Stimulated activated CD8-positive, alpha-beta memory T cell treated with anti-CD3 and anti-CD28 coated beads, Interleukin-15, amount 100 ng/mL, for 4 hours (primary cell): ENCODE data around the gene TRPC5OS.

Experiments used
- DNase-seq, 2 donors: peaks; one replicate each; pipeline ENCODE4 v3.0.0-alpha.2; 2020; ENCODE audit warnings: low read depth in 2 of 2

TRPC5OS gene

DNA sequence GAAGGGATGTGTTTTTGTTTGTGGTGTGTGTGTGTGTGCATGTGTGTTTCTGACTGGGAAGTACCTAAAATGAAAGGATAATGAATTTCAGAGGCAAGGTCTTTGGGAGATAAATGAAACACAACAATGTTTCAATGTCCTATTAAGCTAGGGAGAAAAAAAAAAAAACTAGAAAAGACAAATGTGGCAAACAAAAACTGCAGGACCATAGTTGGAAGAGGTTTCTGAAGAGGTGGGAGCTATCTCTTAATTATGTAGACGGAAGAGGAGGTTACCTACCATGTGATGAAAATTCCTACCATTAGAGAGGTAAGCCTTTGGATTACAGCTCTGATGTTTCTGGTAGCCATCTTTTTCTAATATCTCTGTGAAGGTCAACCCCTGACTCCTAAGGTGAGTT, at the start of gene TRPC5OS:
Gene TRPC5OS (plus strand): TSS at position 301 of the 400 bp plus-strand sequence. CDS start 25,669 bp downstream, outside the sequence.
- no peak for DNase-seq

DNA sequence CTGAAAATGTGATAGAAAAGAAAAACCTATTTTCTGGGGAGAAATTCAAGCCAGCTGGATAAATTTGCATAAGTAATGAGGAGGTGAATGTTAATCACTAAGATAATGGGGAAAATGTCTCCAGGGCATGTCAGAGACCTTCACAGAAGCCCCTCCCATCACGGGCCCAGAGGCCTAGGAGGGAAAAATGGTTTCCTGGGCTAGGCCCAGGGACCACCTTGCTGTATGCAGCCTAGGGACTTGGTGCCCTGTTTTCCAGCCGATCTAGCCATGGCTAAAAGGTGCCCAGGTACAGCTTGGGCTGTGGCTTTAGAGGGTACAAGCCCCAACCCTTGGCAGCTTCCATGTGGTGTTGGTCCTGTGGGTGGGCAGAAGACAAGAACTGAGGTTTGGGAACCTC, 46.6 kb upstream of the TRPC5OS start:
- no peak for DNase-seq

- DNase-seq, result no peak
These were observed 45.4 kb upstream of the TRPC5OS start for GRCh38 chrX:111830571-111830970.

- DNase-seq, result no peak
These were observed 44.6 kb upstream of the TRPC5OS start for GRCh38 chrX:111831343-111831742.

DNA sequence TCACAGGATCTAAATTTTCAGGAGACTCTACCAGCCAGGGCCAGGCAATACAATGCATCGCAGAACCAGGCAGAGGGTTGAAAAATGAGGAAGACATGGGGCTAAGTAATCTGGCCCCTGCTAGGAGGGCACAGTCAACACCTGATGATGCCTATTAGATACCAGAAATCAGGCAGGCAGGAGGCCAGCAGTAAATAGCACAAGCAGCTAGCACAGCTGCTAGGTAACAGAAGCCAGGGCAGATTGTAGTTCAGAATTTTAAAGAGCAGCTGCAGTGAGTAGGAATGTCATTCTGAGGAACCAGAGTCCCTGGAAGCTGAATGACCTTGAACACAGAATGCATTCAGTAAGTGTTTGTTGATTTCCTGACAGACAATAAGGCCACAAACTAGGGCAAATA, 38.8 kb upstream of the TRPC5OS start:
- no peak for DNase-seq

GRCh38 chrX:111847491-111848133, 28.4 kb upstream of the TRPC5OS start:
- DNase-seq, result no peak

- no peak for DNase-seq
These were observed 27.4 kb upstream of the TRPC5OS start for GRCh38 chrX:111848541-111848940.

DNA sequence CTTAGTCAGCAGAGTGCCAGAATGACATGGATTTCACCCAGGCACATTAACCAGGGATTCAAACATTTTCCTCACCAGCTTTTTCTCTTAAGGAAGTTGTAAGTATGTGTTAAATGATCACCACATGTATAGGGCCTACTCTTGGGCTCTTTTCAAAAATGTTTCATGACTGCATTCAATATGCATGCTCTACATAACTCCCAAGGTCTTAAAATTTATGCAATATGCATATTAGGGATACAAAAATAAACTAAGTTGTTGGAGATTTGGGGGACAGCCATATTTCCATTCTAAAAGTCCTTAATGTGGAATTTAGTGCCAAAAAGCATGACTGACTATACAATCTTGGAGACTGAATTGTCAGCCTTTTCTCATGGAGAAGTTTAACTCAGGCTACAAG, 25.0 kb upstream of the TRPC5OS start:
- DNase-seq, result no peak

DNA sequence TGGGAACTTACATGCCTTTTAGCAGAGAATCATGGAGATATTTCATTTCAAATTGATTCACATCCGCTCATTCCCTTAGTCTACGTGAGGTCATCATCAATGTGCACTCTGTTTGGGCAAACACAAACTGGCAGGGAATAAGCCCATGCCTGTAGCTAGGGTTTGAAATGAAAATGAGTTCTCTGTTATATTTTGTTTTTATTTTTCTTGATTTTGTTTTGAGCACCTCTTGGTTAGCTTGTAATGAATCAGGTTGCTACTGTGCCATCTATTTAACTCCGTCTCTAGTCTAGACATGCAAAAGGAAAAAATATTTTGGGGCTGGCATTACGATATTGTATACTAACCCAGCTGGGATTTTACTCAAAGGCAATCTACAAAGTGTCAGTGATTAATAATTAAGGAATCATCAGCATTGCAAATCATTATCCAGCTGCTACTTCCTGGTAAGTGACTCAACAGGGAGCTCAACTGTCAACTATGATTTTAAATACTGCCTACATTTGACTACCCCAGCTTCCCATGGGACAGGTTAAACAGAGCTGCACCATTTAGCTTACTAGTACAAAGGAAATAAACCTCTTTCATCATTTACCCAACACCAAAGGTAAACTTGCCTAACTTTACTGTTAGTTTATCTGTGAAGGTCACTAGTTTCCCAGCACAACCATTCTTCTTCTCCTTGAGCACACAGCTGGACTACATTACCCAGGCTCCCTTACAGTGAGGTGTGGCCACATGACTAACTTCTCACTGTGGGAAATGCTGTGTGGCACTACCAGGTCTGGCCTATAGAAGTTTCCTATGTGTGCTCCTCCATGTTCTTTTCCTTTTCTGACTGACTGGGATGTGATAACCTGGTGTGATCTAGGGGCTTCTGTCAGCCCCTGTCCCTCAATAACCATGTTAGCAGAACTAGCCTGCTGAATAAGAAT, 21.2 kb upstream of the TRPC5OS start:
- DNase-seq, result no peak

- DNase-seq, result no peak
These were observed 18.4 kb upstream of the TRPC5OS start for GRCh38 chrX:111857534-111858060.

DNA sequence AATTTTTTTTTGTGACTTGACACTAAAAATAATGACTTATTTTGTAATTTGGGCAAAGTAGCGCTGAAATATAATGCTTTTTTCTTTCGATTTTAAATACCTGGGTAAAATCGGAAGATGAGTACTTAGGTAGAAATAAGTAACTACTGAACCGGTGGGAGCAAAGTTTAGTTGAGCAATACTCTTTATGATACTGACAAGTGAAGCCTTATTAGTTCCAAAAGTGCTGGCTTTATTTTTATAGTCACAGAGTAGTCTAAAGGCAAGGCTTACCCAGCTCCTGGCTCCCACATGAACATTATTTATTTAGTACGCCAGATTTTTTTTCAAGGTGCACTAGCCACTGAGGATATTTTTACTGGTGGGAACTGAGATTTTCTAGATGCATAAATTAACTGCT, 14.4 kb upstream of the TRPC5OS start:
- no peak for DNase-seq

DNA sequence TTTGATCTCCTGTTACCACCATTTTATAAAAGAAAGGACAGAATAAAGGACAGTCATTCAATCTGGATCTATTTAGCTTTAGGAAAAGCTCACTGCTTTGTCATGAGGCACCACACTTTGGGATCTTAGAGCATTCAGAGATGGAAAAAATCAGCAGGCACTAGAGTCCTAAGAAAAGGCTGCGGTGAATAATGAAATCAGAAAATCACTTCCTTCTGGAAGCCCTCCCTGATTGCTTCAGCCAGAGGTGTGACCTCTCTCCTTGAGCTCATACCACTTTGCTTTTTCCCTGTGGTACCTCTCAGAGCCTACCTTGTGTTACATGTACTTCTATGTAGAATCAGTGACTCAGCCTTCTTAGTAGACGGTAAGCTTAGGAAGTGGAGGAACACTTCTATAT, 8.7 kb upstream of the TRPC5OS start:
- DNase-seq, result no peak

GRCh38 chrX:111868726-111869638, 7.0 kb upstream of the TRPC5OS start:
- DNase-seq, result no peak

DNA sequence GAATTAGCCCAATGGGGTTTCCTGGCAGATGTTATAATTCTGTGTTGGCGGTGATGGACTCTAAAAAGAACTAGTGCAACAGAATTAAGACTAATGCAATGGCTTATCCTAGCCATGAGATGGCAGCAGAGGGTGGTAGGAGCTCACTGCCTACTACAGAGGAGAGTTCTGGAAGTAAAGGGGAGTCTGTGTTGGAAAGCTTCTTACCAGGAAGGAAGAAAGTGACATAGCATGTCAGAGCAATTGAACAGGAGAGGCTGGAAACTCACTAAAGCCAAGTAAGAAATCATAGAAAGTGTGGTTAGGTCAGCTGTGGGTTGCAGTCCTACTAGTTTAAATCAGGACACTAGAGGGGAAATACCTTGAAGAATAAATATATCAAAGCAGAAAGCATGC, 6.3 kb upstream of the TRPC5OS start:
- no peak for DNase-seq

DNA sequence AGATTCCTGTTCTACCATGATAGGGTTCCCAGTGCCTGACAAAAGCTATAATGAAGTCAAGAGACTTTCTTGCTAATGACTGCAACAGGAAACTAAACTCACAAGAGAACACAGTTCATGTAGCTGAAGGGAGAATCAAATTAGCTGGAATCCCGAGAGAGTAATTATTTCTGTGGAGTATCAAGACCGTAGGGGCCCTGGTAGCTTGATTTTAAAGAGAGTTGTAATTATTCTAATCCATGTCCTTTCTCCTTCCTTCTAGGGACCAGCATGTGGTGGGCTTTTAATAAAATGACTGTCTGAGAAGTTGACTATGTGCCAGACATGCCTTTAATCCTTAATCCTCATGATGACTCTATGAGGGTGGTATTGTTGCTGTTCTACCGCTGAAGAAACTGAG, 1.7 kb upstream of the TRPC5OS start:
- no peak for DNase-seq

DNA sequence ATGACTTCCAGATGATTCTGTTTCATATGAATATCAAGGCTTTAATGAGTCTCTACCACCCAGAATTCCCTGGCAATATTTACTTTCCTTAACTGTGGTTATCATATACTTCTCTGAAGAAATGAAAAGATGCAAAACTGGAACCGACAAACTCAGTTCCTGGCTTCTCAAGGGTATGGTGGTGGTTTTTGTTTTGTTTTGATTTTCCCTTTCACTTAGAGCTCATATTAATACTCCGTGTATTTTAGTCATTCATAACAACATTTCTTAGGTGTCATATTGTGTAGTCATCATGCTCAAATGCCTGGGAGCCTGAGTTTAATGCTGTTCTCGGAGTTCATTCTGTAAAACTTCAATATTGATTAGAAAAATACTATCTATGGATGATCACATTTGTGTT, 665 bp downstream of the TRPC5OS start:
- DNase-seq, result no peak

GRCh38 chrX:111877681-111878080, 1.7 kb downstream of the TRPC5OS start:
- DNase-seq, result no peak

- no peak for DNase-seq
These were observed 4.8 kb downstream of the TRPC5OS start for GRCh38 chrX:111880735-111881134.

DNA sequence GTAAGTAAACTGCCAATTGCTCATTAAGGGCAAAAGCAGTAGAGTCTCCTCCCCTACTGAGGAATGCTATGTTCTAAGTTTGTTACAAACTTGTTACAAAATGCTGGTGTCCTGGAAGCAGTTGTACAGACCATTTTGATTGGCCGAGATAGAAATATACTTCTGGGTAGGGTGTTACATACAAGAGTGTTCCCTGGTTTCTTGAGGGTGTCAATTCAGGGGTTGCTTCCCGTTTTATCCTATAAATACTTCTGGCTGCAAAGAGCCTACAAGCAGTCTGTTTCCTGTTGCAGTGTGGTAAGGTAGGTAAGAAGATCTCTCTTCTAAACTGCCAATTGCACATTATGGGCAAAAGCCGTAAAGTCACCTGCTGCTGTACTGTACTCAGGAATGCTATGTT, 5.7 kb downstream of the TRPC5OS start:
- no peak for DNase-seq

GRCh38 chrX:111886678-111887077, 10.7 kb downstream of the TRPC5OS start:
- no peak for DNase-seq

DNA sequence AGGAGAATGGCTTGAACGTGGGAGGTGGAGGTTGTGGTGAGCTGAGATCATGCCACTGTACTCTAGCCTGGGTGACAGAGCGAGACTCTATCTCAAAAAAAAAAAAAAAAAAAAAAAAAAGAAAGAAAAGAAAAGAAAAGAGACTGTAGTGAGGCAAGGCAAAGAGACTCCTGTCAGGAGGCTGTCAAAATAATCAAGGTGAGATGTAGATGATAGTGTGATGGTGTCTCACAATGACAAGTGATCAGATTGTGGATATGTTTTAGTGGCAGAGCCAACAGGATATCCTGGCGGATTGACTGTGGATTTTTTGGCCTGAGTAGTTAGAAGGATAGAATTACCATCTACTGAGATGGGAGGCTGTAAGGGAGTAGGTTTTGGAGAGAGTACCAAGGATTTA, 12.6 kb downstream of the TRPC5OS start:
- no peak for DNase-seq

- DNase-seq, result no peak
These were observed 16.4 kb downstream of the TRPC5OS start for GRCh38 chrX:111892375-111892774.
